Panc1 (cell line): ENCODE results near the gene TTLL5.

Source experiments
- POLR2AphosphoS5 ChIP-seq: IDR thresholded peaks from 2 replicates; pipeline ENCODE4 v1.6.1; 2012; ENCODE audit warnings: mild to moderate bottlenecking, low read depth, low read length, moderate library complexity
- SIN3A ChIP-seq: IDR thresholded peaks from 2 replicates; pipeline ENCODE4 v1.6.1; 2012; ENCODE audit warnings: low read depth, mild to moderate bottlenecking, low read length, moderate library complexity, borderline replicate concordance; ENCODE audit not compliant: insufficient read depth
- TF ChIP-seq, protein P1 (sequence below): fragments of 450-650 bp; IDR thresholded peaks from 2 replicates; pipeline ENCODE4 v1.5.1; 2017; ENCODE audit warnings: mild to moderate bottlenecking

DNA sequence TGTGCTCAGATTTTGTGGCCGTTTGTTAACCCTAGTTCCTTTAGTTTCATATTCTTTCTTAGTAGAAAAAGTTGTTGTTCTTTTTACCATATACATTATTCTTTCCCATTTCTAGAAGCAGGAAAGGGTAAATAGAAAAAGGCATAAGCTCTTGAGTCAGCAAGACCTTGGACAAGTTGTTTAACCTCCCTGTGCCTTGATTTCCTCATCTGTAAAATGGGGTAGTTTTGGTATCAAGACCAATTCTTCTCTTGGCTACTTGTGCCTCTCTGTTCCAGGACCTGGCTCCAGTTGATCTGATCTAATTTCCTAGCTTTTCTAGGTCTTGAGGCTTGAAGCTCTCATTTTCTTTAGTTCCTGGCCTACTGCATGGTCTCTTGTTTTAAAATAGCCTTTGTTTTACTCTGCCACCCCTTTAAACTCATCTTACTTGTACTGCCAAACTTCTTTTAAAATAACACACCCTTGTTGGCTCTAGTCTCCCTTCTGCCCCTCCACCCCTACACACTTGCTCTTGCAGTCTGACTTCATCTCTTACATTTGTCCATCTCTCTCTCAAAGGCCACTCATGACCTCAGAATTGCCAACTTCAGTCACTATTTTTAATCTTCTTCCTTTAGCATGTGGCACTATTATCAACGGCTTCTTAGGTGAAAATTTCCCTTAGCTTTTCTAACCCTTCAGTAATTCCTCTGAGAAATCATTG, 143.7 kb downstream of the TTLL5 start:
- TF ChIP-seq, protein P1, sequence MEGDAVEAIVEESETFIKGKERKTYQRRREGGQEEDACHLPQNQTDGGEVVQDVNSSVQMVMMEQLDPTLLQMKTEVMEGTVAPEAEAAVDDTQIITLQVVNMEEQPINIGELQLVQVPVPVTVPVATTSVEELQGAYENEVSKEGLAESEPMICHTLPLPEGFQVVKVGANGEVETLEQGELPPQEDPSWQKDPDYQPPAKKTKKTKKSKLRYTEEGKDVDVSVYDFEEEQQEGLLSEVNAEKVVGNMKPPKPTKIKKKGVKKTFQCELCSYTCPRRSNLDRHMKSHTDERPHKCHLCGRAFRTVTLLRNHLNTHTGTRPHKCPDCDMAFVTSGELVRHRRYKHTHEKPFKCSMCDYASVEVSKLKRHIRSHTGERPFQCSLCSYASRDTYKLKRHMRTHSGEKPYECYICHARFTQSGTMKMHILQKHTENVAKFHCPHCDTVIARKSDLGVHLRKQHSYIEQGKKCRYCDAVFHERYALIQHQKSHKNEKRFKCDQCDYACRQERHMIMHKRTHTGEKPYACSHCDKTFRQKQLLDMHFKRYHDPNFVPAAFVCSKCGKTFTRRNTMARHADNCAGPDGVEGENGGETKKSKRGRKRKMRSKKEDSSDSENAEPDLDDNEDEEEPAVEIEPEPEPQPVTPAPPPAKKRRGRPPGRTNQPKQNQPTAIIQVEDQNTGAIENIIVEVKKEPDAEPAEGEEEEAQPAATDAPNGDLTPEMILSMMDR: no peak
- TF ChIP-seq POLR2AphosphoS5 (no peak), SIN3A (no peak)
